Measurements from ENCODE around the gene TCF21.

The TCF21 gene

GRCh38 chr6:133889557-133890403 is 867 bp downstream of the TCF21 start:
- DNase-seq (ENCODE audit: low read depth in 2 of 2): no peak

GRCh38 chr6:133890711-133891148 is 1.8 kb downstream of the TCF21 start:
- no peak for DNase-seq (ENCODE audit: low read depth in 2 of 2)

GRCh38 chr6:133891149-133891926 is 2.4 kb downstream of the TCF21 start:
- DNase-seq (ENCODE audit: low read depth in 2 of 2): peak in 1 of 2 donors; percentile 12

GRCh38 chr6:133891927-133892812 is 3.3 kb downstream of the TCF21 start:
- no peak for DNase-seq (ENCODE audit: low read depth in 2 of 2)

GRCh38 chr6:133892813-133893691 is 4.1 kb downstream of the TCF21 start:
- DNase-seq (ENCODE audit: low read depth in 2 of 2): no peak

GRCh38 chr6:133893946-133894345 is 5.0 kb downstream of the TCF21 start:
- DNase-seq (ENCODE audit: low read depth in 2 of 2): no peak

- DNase-seq (ENCODE audit: low read depth in 2 of 2): no peak
These were observed 5.5 kb downstream of the TCF21 start for GRCh38 chr6:133894369-133894768.

- no peak for DNase-seq (ENCODE audit: low read depth in 2 of 2)
These were observed 6.0 kb downstream of the TCF21 start for GRCh38 chr6:133894795-133895358.

- DNase-seq (ENCODE audit: low read depth in 2 of 2): no peak
These were observed 6.8 kb downstream of the TCF21 start for GRCh38 chr6:133895573-133896343.

- no peak for DNase-seq (ENCODE audit: low read depth in 2 of 2)
These were observed 7.4 kb downstream of the TCF21 start for GRCh38 chr6:133896344-133896721.

- DNase-seq (ENCODE audit: low read depth in 2 of 2): no peak
These were observed 9.3 kb downstream of the TCF21 start for GRCh38 chr6:133898263-133898662.

- DNase-seq (ENCODE audit: low read depth in 2 of 2): no peak
These were observed 10.6 kb downstream of the TCF21 start for GRCh38 chr6:133899556-133899955.

GRCh38 chr6:133903855-133904254 is 14.9 kb downstream of the TCF21 start:
- DNase-seq (ENCODE audit: low read depth in 2 of 2): no peak

- DNase-seq (ENCODE audit: low read depth in 2 of 2): no peak
These were observed 17.1 kb downstream of the TCF21 start for GRCh38 chr6:133906050-133906449.

- DNase-seq (ENCODE audit: low read depth in 2 of 2): peak; percentile 66 to 78
These were observed 27.8 kb downstream of the TCF21 start for GRCh38 chr6:133916650-133917151.

- DNase-seq (ENCODE audit: low read depth in 2 of 2): no peak
These were observed 28.9 kb downstream of the TCF21 start for GRCh38 chr6:133917781-133918180.

- DNase-seq (ENCODE audit: low read depth in 2 of 2): no peak
These were observed 29.5 kb downstream of the TCF21 start for GRCh38 chr6:133918208-133918930.

- no peak for DNase-seq (ENCODE audit: low read depth in 2 of 2)
These were observed 30.4 kb downstream of the TCF21 start for GRCh38 chr6:133919362-133919761.

All from stimulated activated CD8-positive, alpha-beta memory T cell treated with anti-CD3 and anti-CD28 coated beads, Interleukin-2, amount 100 ng/mL, for 48 hours (primary cell).